Natural killer cell treated with Interleukin-12 subunit alpha and Interleukin-12 subunit beta and Interleukin-15 and Interleukin-18, amount 100 ng/mL, for 72 hours (primary cell): ENCODE data around the gene DCP2. TPM values are rescaled to one million over a fixed set of nuclear protein-coding genes. Genes with fewer than 3 reads are reported as not detected.

ENCODE experiments used
- ATAC-seq, 2 donors: fragments of 150-1000 bp; cut with Tn5 transposase in 1 of 2; sonication (Bioruptor Pico), chemical (Tn5 transposase) in 1 of 2; 2 replicates each; pipeline ENCODE4 v1.10.0; 2021
- DNase-seq: peaks from one replicate; pipeline ENCODE4 v3.0.0; 2022; ENCODE audit warnings: low spot score
- H3K27ac Mint-ChIP-seq, 2 donors: 1 replicate in 1 of 2; 2 replicates in 1 of 2; pipeline ENCODE4 v1.8.0; 2022; ENCODE audit warnings: mixed read lengths in 2 of 2, mild to moderate bottlenecking in 1 of 2, moderate library complexity in 1 of 2
- H3K27me3 Mint-ChIP-seq, 2 donors: 1 replicate in 1 of 2; 2 replicates in 1 of 2; pipeline ENCODE4 v1.8.0; 2022; ENCODE audit warnings: mixed read lengths in 2 of 2
- H3K36me3 Mint-ChIP-seq: one replicate; pipeline ENCODE4 v1.8.0; 2022; ENCODE audit warnings: mixed read lengths
- H3K4me1 Mint-ChIP-seq, 2 donors: 1 replicate in 1 of 2; 2 replicates in 1 of 2; pipeline ENCODE4 v1.8.0; 2022; ENCODE audit warnings: low read depth in 2 of 2, mixed read lengths in 2 of 2, mild to moderate bottlenecking in 1 of 2
- H3K4me3 Mint-ChIP-seq: one replicate; pipeline ENCODE4 v1.8.0; 2022; ENCODE audit warnings: mixed read lengths
- H3K9me3 Mint-ChIP-seq: 2 replicates; pipeline ENCODE4 v1.8.0; 2022; ENCODE audit warnings: mixed read lengths
- total RNA-seq, 2 donors: library from RNA; stranded (reverse); gene quantifications; one replicate each; pipeline ENCODE4 v1.2.3, GENCODE V29; 2022

DCP2 gene
- total RNA-seq, 2 donors from 2014 or later: 76.9 to 95.1 TPM

- no peak overlapping the region for H3K27ac Mint-ChIP-seq
- DNase-seq: no peak
- no peak overlapping the region for H3K4me3 Mint-ChIP-seq
- H3K27me3 Mint-ChIP-seq: peaks cover 0 to 4% of the 10 kb centered on the region in 2 donors
- no peaks in the 10 kb centered on the region for H3K36me3 Mint-ChIP-seq
- H3K4me1 Mint-ChIP-seq: peaks cover 0 to 21% of the 10 kb centered on the region in 2 donors
- H3K9me3 Mint-ChIP-seq: no peaks in the 10 kb centered on the region
- ATAC-seq: no peak
These were observed 87.3 kb downstream of the DCP2 start for GRCh38 chr5:113063927-113064326.

DNA sequence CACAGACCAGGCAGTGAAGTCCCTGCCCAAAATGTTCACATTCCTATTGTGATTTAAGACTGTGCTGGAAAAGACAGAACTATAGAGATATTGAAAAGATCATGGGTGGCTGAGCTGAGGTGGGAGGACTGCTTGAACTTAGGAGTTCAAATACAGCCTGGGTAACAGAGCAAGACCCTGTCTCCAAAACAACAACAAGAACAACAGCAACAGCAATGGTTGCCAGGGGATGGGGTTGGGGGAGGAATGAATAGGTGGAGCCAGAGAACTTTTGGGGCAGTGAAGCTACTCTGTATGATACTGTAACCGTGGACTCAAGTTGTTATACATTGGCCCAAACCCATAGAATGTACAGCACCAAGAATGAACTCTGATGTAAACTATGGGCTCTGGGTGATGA, 88.2 kb downstream of the DCP2 start:
- H3K4me3 Mint-ChIP-seq: no peak overlapping the region
- ATAC-seq (no peak), DNase-seq (no peak)
- H3K27me3 Mint-ChIP-seq: peaks cover 0 to under 1% of the 10 kb centered on the region in 2 donors
- peaks cover 0 to 21% of the 10 kb centered on the region in 2 donors for H3K4me1 Mint-ChIP-seq
- no peaks in the 10 kb centered on the region for H3K9me3 Mint-ChIP-seq
- no peak overlapping the region for H3K27ac Mint-ChIP-seq
- H3K36me3 Mint-ChIP-seq: no peaks in the 10 kb centered on the region

- Mint-ChIP-seq H3K9me3 (no peaks in the 10 kb centered on the region), H3K36me3 (no peaks in the 10 kb centered on the region), H3K4me3 (no peak overlapping the region), H3K27ac (no peak overlapping the region), H3K4me1 (peaks cover 0 to 21% of the 10 kb centered on the region in 2 donors), H3K27me3 (no peaks in the 10 kb centered on the region)
- ATAC-seq (no peak), DNase-seq (no peak)
These were observed 89.0 kb downstream of the DCP2 start for GRCh38 chr5:113065626-113066025.

DNA sequence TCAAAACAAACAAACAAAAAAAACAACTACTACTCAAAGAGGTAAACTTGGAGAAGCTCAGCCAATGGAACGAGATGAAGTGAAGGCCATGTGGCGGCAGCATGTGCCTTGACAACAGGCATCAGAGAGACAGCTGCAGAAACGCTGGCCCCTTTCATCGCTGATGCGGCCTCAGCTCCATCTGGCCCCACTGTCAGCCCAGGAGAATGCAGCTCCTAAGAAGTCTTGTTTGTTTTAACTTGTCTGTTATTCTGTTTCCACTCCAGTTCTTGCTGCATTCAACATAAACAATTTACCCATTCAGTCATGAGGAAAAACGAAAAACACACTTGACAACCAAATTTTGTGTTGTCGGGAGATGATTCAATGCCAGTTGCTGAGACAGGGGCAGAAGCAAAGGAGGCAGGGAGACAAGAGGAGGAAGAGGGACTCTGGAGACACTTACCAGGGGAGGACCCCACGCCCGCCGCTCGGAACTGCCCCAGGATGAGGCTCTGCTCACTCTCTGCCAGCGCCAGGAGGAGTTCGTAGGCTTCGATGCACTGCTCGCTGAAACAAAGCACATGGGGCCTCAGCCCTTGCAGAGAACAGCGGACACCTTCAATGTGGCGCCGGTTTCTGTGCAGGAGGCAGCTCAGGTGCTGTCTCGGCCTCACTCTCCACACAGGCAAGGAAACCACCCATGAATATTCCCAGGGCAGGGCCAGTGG, 91.2 kb downstream of the DCP2 start:
- H3K4me3 Mint-ChIP-seq: no peak overlapping the region
- peaks cover 0 to 7% of the 10 kb centered on the region in 2 donors for H3K4me1 Mint-ChIP-seq
- no peak for DNase-seq

GRCh38 chr5:113068559-113068958, 92.0 kb downstream of the DCP2 start:
- no peaks in the 10 kb centered on the region for H3K36me3 Mint-ChIP-seq
- H3K27me3 Mint-ChIP-seq: peaks cover 0 to 5% of the 10 kb centered on the region in 2 donors
- H3K4me1 Mint-ChIP-seq: no peaks in the 10 kb centered on the region
- no peaks in the 10 kb centered on the region for H3K9me3 Mint-ChIP-seq
- ATAC-seq (peak; percentile 9 to 32), DNase-seq (no peak)
- H3K27ac Mint-ChIP-seq: no peak overlapping the region
- H3K4me3 Mint-ChIP-seq: no peak overlapping the region

More for the DNA sequence above, 91.2 kb downstream of the DCP2 start:
- Mint-ChIP-seq H3K36me3 (no peaks in the 10 kb centered on the region), H3K9me3 (no peaks in the 10 kb centered on the region), H3K27me3 (no peaks in the 10 kb centered on the region), H3K27ac (no peak overlapping the region)
- ATAC-seq: no peak

Other genes starting within 250 kb of the DCP2 start
- 10 to 100 TPM; 31.8 to 38.5 TPM for gene APC, start 238.9 kb upstream of the DCP2 start, total RNA-seq
- gene SRP19, start 115.5 kb upstream of the DCP2 start, total RNA-seq: 10 to 100 TPM; 62.4 to 70.7 TPM
- gene REEP5, start 54.6 kb upstream of the DCP2 start, total RNA-seq: 100 to 1,000 TPM; 102 to 113 TPM